Gastrocnemius medialis (tissue), 4 donors: ENCODE measurements around the gene SSX2IP. TPM values are rescaled to one million over a fixed set of nuclear protein-coding genes. Genes with fewer than 3 reads are reported as not detected.

ENCODE experiments used
- ATAC-seq, 2 donors: fragments of 150-250 bp; one replicate each; pipeline ENCODE4 v1.9.1; 2016
- DNase-seq, 2 donors: peaks; one replicate each; pipeline ENCODE4 v3.0.0-alpha.2; 2019
- H3K27ac ChIP-seq, 4 donors: fragments of 200-600 bp; sonication (generic); 1 replicate in 1 of 4; 2 replicates in 3 of 4; pipeline ENCODE4 v1.5.1; 2016 to 2018; ENCODE audit warnings: mild to moderate bottlenecking in 2 of 4, moderate library complexity in 1 of 4
- H3K27me3 ChIP-seq, 3 donors: fragments of 200-600 bp; sonication (generic) in 2 of 3; 1 replicate in 1 of 3; 2 replicates in 2 of 3; pipeline versions ENCODE4 v1.5.1 to v1.6.0; 2016 to 2019; ENCODE audit warnings: mild to moderate bottlenecking in 1 of 3, moderate library complexity in 1 of 3
- H3K36me3 ChIP-seq, 2 donors: fragments of 200-600 bp; sonication (generic) in 1 of 2; one replicate each; pipeline ENCODE4 v1.5.1; 2017 to 2018
- H3K4me1 ChIP-seq, 2 donors: fragments of 200-600 bp; sonication (generic) in 1 of 2; one replicate each; pipeline ENCODE4 v1.5.1; 2016 to 2017; ENCODE audit warnings: mild to moderate bottlenecking in 2 of 2
- H3K4me3 ChIP-seq, 4 donors: fragments of 200-600 bp; sonication (generic) in 3 of 4; 1 replicate in 1 of 4; 2 replicates in 3 of 4; pipeline ENCODE4 v1.5.1; 2016 to 2019; ENCODE audit warnings: mild to moderate bottlenecking in 2 of 4
- H3K9me3 ChIP-seq, 3 donors: fragments of 200-600 bp; sonication (generic) in 2 of 3; 1 replicate in 1 of 3; 2 replicates in 2 of 3; pipeline ENCODE4 v1.5.1; 2016 to 2019
- CTCF ChIP-seq, 5 experiments: fragments of 450-650 bp in 3 of 5; fragments of 200-600 bp in 2 of 5; sonication (generic) in 2 of 5; IDR thresholded peaks in 4 of 5; conservative IDR thresholded peaks in 1 of 5; 1 replicate in 4 of 5; 2 replicates in 1 of 5; pipeline ENCODE4 v1.5.1; 2016 to 2019; ENCODE audit warnings: antibody characterized with exemption in 5 of 5, mild to moderate bottlenecking in 3 of 5, moderate library complexity in 3 of 5
- POLR2A ChIP-seq, 2 donors: fragments of 450-650 bp; IDR thresholded peaks; one replicate each; pipeline ENCODE4 v1.6.1; 2017; ENCODE audit warnings: antibody characterized with exemption in 2 of 2, mild to moderate bottlenecking in 2 of 2, moderate library complexity in 2 of 2
- in situ Hi-C, 4 donors: fragments of 200-750 bp; cut with MboI; loops; one replicate each; pipeline versions ENCODE4 v1.15.0 to v1.8.0; 2017; ENCODE audit warnings: low sequenced_read_pairs in 4 of 4
- intact Hi-C: fragments of 100-400 bp; cut with DNase I; formaldehyde crosslinking; loops from one replicate; pipeline ENCODE4 v1.15.1; 2023; ENCODE audit warnings: low total_unique reads
- total RNA-seq, 4 donors: library from RNA; depleted of rRNA; stranded (reverse); fragments of >200 nt; gene quantifications; one replicate each; pipeline versions ENCODE4 v1.1.0 to v1.2.3, GENCODE V29; 2016

The SSX2IP gene
- total RNA-seq, 4 donors from 2014 or later, result 3.5 to 7.0 (median 4.7) TPM

- Histone ChIP-seq H3K9me3 (no peaks in the 10 kb centered on the region), H3K36me3 (no peaks in the 10 kb centered on the region), H3K27me3 (no peaks in the 10 kb centered on the region), H3K4me1 (no peaks in the 10 kb centered on the region), H3K4me3 (no peak overlapping the region), H3K27ac (no peak overlapping the region)
- intact Hi-C loops, result no loop called here
- no peak for TF ChIP-seq POLR2A (IDR thresholded peaks at IDR 0.05)
- TF ChIP-seq CTCF (IDR thresholded peaks at IDR 0.05 in 4 of 5, conservative IDR thresholded peaks at IDR 0.05 in 1 of 5), result no peak
- DNase-seq, result no peak
- no peak for ATAC-seq
- in situ Hi-C loops, result no loop called here
These were observed 57.4 kb downstream of the SSX2IP start for GRCh38 chr1:84632673-84633434.

GRCh38 chr1:84632137-84632536, 58.1 kb downstream of the SSX2IP start:
- Histone ChIP-seq H3K4me1 (no peaks in the 10 kb centered on the region), H3K9me3 (no peaks in the 10 kb centered on the region), H3K4me3 (no peak overlapping the region), H3K36me3 (no peaks in the 10 kb centered on the region), H3K27ac (no peak overlapping the region), H3K27me3 (no peaks in the 10 kb centered on the region)
- TF ChIP-seq CTCF (IDR thresholded peaks at IDR 0.05 in 4 of 5, conservative IDR thresholded peaks at IDR 0.05 in 1 of 5) (no peak), POLR2A (IDR thresholded peaks at IDR 0.05) (no peak)
- in situ Hi-C loops (no loop called here), intact Hi-C loops (no loop called here)
- DNase-seq (no peak), ATAC-seq (no peak)

DNA sequence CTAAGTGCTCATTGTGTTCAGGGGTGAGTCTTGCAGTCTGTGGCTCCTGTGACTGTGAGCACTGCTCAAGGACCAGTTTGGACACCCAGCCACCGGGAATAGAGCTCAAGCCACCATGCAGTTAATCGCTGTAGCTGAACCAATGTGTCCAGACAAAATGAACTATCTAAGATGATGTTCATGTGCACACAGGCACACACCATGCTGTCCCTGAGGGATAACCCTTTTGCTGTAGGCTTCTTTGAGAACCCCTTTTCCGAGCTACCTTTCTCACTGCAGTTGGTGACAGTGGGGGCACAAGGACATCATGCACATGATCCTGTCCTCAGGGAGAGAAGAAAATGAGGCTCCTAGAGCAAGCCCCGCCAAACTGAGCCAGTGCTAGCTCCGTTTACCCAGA, 65.4 kb downstream of the SSX2IP start:
- no peak overlapping the region for H3K4me3 ChIP-seq
- no peaks in the 10 kb centered on the region for H3K27me3 ChIP-seq
- no peaks in the 10 kb centered on the region for H3K9me3 ChIP-seq
- DNase-seq (no peak), ATAC-seq (no peak)
- TF ChIP-seq POLR2A (IDR thresholded peaks at IDR 0.05) (no peak), CTCF (IDR thresholded peaks at IDR 0.05 in 4 of 5, conservative IDR thresholded peaks at IDR 0.05 in 1 of 5) (no peak)
- in situ Hi-C loops (loop anchor here in 3 of 4 donors (25.0 kb wide), 2 partner anchors 488 to 688 kb away; partner anchors contain the start of gene PRKACB (in 3 of the 3)), intact Hi-C loops (loop anchor here (10.0 kb wide), 1 partner anchor 130 kb away; no protein-coding TSS in a partner anchor)
- peaks cover 0 to 4% of the 10 kb centered on the region in 2 donors for H3K4me1 ChIP-seq
- no peak overlapping the region for H3K27ac ChIP-seq
- no peaks in the 10 kb centered on the region for H3K36me3 ChIP-seq

DNA sequence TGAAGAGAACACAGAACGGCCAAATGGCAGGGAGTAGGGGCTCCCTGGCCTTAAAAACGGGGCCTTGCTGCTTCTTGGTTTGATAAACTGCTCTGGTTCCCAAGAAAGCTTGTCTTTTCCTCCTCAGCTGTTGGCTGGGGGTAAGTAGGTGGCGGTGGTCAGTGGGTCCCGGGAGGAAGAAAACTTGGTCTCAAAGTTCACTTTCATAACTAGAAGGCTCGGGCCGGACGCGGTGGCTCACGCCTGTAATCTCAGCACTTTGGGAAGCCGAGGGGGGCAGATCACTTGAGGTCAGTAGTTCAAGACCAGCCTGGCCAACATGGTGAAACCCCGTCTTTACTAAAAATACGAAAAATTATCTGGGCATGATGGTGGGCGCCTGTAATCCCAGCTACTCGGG, 68.7 kb downstream of the SSX2IP start:
- no peaks in the 10 kb centered on the region for H3K9me3 ChIP-seq
- no peak overlapping the region for H3K4me3 ChIP-seq
- H3K27me3 ChIP-seq, result no peaks in the 10 kb centered on the region
- DNase-seq, result no peak
- H3K36me3 ChIP-seq, result no peaks in the 10 kb centered on the region
- intact Hi-C loops (loop anchor here (10.0 kb wide), 1 partner anchor 133 kb away; no protein-coding TSS in a partner anchor), in situ Hi-C loops (loop anchor here in 3 of 4 donors (25.0 kb wide), 2 partner anchors 484 to 684 kb away; partner anchors contain the start of gene PRKACB (in 3 of the 3))
- H3K4me1 ChIP-seq, result peaks cover 0 to 4% of the 10 kb centered on the region in 2 donors
- ATAC-seq, result no peak
- no peak overlapping the region for H3K27ac ChIP-seq
- TF ChIP-seq CTCF (IDR thresholded peaks at IDR 0.05 in 4 of 5, conservative IDR thresholded peaks at IDR 0.05 in 1 of 5), result no peak
- no peak for TF ChIP-seq POLR2A (IDR thresholded peaks at IDR 0.05)
